Memory B cell (primary cell): ENCODE measurements around the gene LRG1.
A peak's percentile ranks its signal among the peaks of the same experiment; 100 is the strongest.
"Not testable (repeated sequence)": the region's sequence is repeated elsewhere in the genome, so short reads cannot be mapped to it uniquely, and the experiment has no call there.

Experiments used
- ATAC-seq: fragments of 150-1000 bp; cut with Tn5 transposase; 2 replicates; pipeline ENCODE4 v1.10.0; 2021; ENCODE audit warnings: low read depth, mild to moderate bottlenecking, moderate library complexity
- DNase-seq, 2 donors: peaks; one replicate each; pipeline ENCODE4 v3.0.0; 2022; ENCODE audit warnings: low spot score in 2 of 2
- H3K27ac Mint-ChIP-seq: one replicate; pipeline ENCODE4 v1.8.0; 2022; ENCODE audit warnings: mild to moderate bottlenecking, moderate library complexity, mixed read lengths
- H3K27me3 Mint-ChIP-seq: one replicate; pipeline ENCODE4 v1.8.0; 2022; ENCODE audit warnings: mixed read lengths
- H3K36me3 Mint-ChIP-seq: one replicate; pipeline ENCODE4 v1.8.0; 2022; ENCODE audit warnings: mild to moderate bottlenecking, mixed read lengths
- H3K4me1 Mint-ChIP-seq: one replicate; pipeline ENCODE4 v1.8.0; 2022; ENCODE audit warnings: mixed read lengths
- H3K4me3 Mint-ChIP-seq: one replicate; pipeline ENCODE4 v1.8.0; 2022; ENCODE audit warnings: mild to moderate bottlenecking, moderate library complexity, mixed read lengths
- H3K9me3 Mint-ChIP-seq: one replicate; pipeline ENCODE4 v1.8.0; 2022; ENCODE audit warnings: mixed read lengths

The LRG1 gene

DNA sequence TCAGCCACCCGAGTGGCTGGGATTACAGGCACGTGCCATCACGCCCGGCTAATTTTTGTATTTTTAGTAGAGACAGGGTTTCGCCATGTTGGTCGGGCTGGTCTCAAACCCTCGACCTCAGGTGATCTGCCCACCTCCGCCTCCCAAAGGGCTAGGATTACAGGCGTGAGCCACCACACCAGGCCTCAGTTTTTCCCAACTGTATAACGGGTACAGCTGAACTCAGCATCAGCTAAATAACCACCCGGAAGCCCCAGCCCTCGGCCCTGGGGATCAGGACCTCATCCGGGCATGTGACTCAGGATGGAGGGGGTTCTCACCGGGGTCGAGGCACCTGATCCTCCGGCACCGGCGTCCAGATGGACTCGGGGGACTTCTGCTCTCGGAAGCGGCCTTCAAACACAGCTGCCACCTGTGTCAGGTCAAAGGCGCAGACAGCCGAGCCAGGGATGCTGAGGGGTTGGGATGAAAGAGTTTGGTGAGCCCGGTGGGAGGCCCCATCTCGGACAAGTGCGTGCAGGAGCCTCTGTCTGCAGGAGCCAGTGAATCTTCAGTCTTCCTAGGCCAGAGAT lies 10.7 kb upstream of the LRG1 start:
- no peak overlapping the region for H3K27ac Mint-ChIP-seq
- H3K27me3 Mint-ChIP-seq: peaks cover 23% of the 10 kb centered on the region
- H3K4me1 Mint-ChIP-seq: peaks cover 2% of the 10 kb centered on the region
- DNase-seq: no peak
- ATAC-seq: no peak
- no peak overlapping the region for H3K4me3 Mint-ChIP-seq
- H3K36me3 Mint-ChIP-seq: peaks cover 7% of the 10 kb centered on the region
- H3K9me3 Mint-ChIP-seq: peaks cover 8% of the 10 kb centered on the region

DNA sequence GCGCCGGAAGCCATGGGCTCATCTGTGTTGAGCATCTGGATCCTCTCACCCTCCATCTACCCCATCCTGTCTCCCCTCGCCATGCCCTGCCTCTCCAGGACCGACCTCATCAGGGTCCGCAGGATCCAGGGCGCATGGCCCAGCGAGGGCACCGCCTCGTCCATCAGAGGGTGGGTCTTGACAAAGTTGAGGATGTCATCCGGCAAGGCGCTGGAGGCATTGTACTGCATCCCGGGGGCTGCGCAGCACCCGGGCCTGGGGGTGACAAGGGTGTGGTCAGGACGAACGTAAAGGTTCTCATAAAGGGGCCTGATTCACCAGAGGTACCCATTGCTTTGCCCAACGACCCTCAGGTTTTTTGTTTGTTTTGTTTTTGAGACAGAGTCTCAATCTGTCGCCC lies 10.2 kb upstream of the LRG1 start:
- H3K9me3 Mint-ChIP-seq: peaks cover 8% of the 10 kb centered on the region
- ATAC-seq (no peak), DNase-seq (no peak)
- H3K27ac Mint-ChIP-seq: peak overlapping the region; percentile 6
- peaks cover 2% of the 10 kb centered on the region for H3K4me1 Mint-ChIP-seq
- H3K4me3 Mint-ChIP-seq: no peak overlapping the region
- peaks cover 24% of the 10 kb centered on the region for H3K27me3 Mint-ChIP-seq
- H3K36me3 Mint-ChIP-seq: peaks cover 7% of the 10 kb centered on the region

DNA sequence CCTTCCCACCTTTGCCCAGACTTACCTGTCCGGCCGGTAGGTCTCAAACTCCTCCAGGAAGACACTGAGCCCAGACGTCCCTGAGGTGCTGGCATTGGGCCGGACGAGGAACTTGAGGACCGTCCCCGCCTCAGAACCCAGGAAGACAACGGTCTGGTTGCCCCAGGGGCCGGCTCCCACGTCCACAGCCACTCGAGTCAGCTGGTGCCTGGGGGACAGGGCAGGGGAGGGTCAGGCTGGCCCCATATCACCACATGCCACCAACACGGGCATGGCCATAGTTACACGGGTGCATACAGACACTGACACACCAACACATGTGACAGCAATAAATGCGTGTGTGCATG lies 8.4 kb upstream of the LRG1 start:
- H3K4me3 Mint-ChIP-seq: no peak overlapping the region
- H3K9me3 Mint-ChIP-seq: peaks cover 4% of the 10 kb centered on the region
- peaks cover 18% of the 10 kb centered on the region for H3K27me3 Mint-ChIP-seq
- H3K4me1 Mint-ChIP-seq: no peaks in the 10 kb centered on the region
- DNase-seq (no peak), ATAC-seq (no peak)
- no peak overlapping the region for H3K27ac Mint-ChIP-seq
- H3K36me3 Mint-ChIP-seq: peaks cover 4% of the 10 kb centered on the region

GRCh38 chr19:4547303-4548237 lies 7.7 kb upstream of the LRG1 start:
- peaks cover 12% of the 10 kb centered on the region for H3K27me3 Mint-ChIP-seq
- H3K36me3 Mint-ChIP-seq: no peaks in the 10 kb centered on the region
- DNase-seq (no peak), ATAC-seq (no peak)
- no peak overlapping the region for H3K4me3 Mint-ChIP-seq
- no peaks in the 10 kb centered on the region for H3K9me3 Mint-ChIP-seq
- H3K27ac Mint-ChIP-seq: no peak overlapping the region
- no peaks in the 10 kb centered on the region for H3K4me1 Mint-ChIP-seq

- Mint-ChIP-seq H3K9me3 (no peaks in the 10 kb centered on the region), H3K27ac (no peak overlapping the region), H3K36me3 (no peaks in the 10 kb centered on the region), H3K27me3 (peaks cover 13% of the 10 kb centered on the region), H3K4me3 (no peak overlapping the region), H3K4me1 (peaks cover 4% of the 10 kb centered on the region)
- no peak for ATAC-seq
- no peak for DNase-seq
These were observed 4.2 kb upstream of the LRG1 start for GRCh38 chr19:4543842-4544647.

DNA sequence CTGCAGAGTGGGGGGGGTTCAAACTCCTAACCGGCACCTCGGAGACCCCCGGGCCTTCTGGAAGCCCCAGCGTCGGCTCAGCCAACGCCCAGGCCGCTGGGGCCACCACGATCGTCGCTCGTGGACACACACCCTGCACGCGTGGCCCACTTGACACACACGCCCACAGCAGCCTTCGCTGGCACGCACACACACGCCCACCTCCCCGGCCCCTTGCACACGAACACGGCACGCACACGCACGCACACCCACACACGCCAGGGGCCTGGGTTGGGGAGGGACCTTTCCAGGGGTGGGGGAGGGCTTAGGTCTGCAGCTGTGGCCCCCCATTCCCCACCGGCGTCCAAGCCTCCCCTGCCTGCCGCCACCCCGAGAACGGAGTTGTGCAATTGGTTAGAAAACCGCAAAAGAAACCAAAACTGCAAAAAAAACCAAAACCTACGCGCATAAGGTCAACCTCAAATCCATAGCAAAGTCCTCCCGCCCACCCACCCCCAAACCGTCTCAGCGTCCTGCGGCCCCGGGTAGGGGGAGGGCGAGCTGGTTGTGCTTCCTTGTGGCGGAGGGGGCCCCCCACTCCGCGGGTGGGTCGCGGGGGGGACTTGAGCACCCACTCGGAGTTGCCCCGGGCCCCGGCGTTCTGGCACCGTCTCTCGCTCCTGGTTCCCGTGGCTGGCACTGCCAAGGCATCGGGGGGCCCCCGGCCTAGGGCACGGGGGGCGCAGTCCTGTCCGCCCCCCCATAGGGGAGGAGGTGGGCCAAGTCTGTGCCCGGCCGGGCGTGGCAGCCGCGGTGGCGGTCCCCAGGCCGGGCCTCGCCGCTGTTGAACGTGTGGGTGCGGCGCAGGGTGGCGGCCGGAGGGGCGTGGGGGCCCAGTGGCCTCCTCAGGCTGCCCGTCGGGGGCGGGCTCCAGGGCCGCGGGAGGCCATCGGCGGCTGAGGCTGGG lies 3.3 kb upstream of the LRG1 start:
- Mint-ChIP-seq H3K9me3 (no peaks in the 10 kb centered on the region), H3K36me3 (no peaks in the 10 kb centered on the region), H3K27me3 (peaks cover 13% of the 10 kb centered on the region), H3K4me3 (no peak overlapping the region), H3K27ac (no peak overlapping the region), H3K4me1 (peaks cover 4% of the 10 kb centered on the region)
- no peak for ATAC-seq
- no peak for DNase-seq

DNA sequence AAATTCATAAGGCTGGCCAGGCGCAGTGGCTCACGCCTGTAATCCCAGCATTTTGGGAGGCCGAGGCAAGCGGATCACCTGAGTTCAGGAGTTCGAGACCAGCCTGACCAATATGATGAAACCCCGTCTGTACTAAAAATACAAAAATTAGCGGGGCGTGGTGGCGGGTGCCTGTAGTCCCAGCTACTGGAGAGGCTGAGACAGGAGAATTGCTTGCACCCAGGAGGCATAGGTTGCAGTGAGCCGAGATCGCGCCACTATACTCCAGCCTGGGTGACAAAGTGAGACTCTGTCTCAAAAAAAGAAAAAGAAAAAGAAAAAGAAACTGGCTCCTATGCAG lies 1.9 kb upstream of the LRG1 start:
- DNase-seq, ATAC-seq: not testable (repeated sequence)

GRCh38 chr19:4541114-4541805 lies 1.4 kb upstream of the LRG1 start:
- Mint-ChIP-seq H3K27me3 (peaks cover 14% of the 10 kb centered on the region), H3K4me1 (peaks cover 4% of the 10 kb centered on the region), H3K9me3 (no peaks in the 10 kb centered on the region), H3K27ac (no peak overlapping the region), H3K36me3 (no peaks in the 10 kb centered on the region), H3K4me3 (no peak overlapping the region)
- no peak for DNase-seq
- no peak for ATAC-seq

More for the DNA sequence above, 1.9 kb upstream of the LRG1 start:
- not testable (repeated sequence) for H3K4me1 Mint-ChIP-seq, H3K9me3 Mint-ChIP-seq, H3K36me3 Mint-ChIP-seq, H3K4me3 Mint-ChIP-seq, H3K27ac Mint-ChIP-seq
- H3K27me3 Mint-ChIP-seq: peaks cover 14% of the 10 kb centered on the region

- ATAC-seq: no peak
- no peak overlapping the region for H3K4me3 Mint-ChIP-seq
- peaks cover 13% of the 10 kb centered on the region for H3K27me3 Mint-ChIP-seq
- H3K4me1 Mint-ChIP-seq: peaks cover 4% of the 10 kb centered on the region
- no peaks in the 10 kb centered on the region for H3K36me3 Mint-ChIP-seq
- H3K27ac Mint-ChIP-seq: no peak overlapping the region
- no peak for DNase-seq
- H3K9me3 Mint-ChIP-seq: no peaks in the 10 kb centered on the region
These were observed 605 bp downstream of the LRG1 start for GRCh38 chr19:4539169-4539692.

DNA sequence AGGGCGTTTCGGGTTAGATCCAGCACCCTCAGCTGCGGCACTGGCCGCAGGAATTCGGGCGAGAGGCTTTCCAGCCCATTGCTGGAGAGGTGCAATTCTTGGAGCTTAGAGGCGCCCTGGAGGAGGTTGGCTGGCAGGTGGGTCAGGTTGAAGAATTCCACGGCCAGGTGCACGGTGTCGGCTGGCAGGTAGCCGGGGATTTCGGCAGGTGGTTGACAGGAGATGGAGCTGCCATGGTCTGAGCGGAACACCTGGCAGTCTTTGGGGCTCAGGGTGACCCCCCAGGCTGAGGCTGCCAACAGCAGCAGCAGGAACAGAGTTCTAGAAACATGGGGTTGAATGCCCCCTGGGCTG lies 1.3 kb downstream of the LRG1 start:
- H3K27me3 Mint-ChIP-seq: peaks cover 13% of the 10 kb centered on the region
- H3K4me1 Mint-ChIP-seq: peaks cover 4% of the 10 kb centered on the region
- H3K36me3 Mint-ChIP-seq: no peaks in the 10 kb centered on the region
- DNase-seq (no peak), ATAC-seq (no peak)
- no peak overlapping the region for H3K27ac Mint-ChIP-seq
- no peak overlapping the region for H3K4me3 Mint-ChIP-seq
- H3K9me3 Mint-ChIP-seq: no peaks in the 10 kb centered on the region

DNA sequence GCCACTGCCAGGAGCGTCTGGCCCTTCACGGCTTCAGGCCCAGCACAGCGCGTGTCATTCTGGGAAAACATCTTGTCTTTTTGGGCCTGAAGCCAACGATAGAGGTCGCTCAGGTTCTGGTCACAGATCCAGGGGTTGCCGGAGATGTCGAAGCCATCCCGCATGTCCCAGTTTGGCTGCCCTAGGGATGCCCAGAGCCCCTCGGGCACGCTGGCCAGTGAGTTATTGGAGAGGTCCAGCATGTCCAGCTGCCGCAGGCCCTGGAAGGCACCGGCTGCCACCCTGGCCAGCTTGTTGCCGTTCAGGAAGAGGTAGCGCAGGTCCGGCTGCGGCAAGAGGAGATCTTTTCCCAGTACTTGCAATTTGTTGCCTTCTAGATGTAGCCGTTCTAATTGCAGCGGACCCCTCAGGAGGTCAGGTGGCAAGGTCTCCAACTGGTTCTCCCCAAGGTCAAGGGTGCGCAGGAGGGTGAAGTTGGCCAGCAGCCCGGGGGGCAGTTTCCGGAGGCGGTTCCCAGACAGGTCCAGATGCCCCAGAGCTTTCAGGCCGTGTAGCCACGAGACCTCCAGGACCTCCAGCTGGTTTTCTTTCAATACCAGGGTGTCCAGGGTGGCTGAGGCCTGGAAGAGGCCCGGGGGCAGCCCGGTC lies 1.8 kb downstream of the LRG1 start:
- Mint-ChIP-seq H3K36me3 (no peaks in the 10 kb centered on the region), H3K27me3 (peaks cover 18% of the 10 kb centered on the region), H3K4me3 (no peak overlapping the region), H3K27ac (no peak overlapping the region), H3K9me3 (no peaks in the 10 kb centered on the region), H3K4me1 (peaks cover 4% of the 10 kb centered on the region)
- no peak for ATAC-seq
- no peak for DNase-seq

GRCh38 chr19:4536798-4537197 lies 3.0 kb downstream of the LRG1 start:
- H3K4me1 Mint-ChIP-seq: peaks cover 4% of the 10 kb centered on the region
- H3K27me3 Mint-ChIP-seq: peaks cover 18% of the 10 kb centered on the region
- no peak for DNase-seq
- ATAC-seq: no peak
- no peaks in the 10 kb centered on the region for H3K36me3 Mint-ChIP-seq
- no peak overlapping the region for H3K4me3 Mint-ChIP-seq
- no peaks in the 10 kb centered on the region for H3K9me3 Mint-ChIP-seq
- no peak overlapping the region for H3K27ac Mint-ChIP-seq
